Activated CD8-positive, alpha-beta memory T cell treated with anti-CD3 and anti-CD28 coated beads for 24 hours (primary cell): Measurements from ENCODE around the gene GLRX2.

ENCODE experiments used
- DNase-seq: peaks from one replicate; pipeline ENCODE4 v3.0.0-alpha.2; 2020

Gene GLRX2

DNA sequence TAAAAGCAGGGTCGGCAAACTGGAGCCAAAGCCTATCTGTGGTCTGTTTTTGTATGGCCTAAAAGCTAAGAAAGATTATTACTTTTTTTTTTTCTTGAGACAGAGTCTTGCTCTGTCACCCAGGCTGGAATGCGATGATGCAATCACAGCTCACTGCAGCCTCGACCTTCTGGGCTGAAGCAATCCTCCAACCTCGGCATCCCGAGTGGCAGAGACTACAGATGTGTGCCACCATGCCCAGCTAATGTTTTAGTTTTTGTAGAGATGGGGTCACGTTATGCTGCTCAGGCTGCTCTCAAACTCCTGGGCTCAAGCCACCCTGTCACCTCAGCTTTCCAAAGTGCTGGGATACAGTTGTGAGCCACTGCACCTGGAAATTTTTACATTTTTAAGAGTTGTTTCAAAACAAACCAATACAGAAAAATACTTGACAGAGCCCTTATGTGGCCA is 6.5 kb upstream of the GLRX2 start:
- DNase-seq = no peak

DNA sequence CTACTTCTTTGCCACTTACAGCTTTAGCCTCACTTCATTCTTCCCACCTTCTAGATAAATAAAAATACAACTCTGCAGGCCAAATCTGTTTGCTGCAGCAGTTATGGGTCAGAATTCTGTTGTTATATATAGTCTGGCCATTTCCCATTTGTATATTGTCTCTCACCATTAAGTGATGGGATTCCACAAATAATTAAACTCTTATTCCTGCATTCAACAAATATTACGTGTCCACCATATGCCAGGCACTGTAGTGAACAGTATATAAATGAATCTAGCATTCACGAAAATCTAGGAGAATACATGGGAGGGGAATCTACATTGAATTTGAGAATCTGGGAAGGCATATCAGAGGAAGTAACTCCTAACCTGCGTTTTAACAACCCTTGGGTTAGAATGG is 5.7 kb upstream of the GLRX2 start:
- DNase-seq = no peak

DNA sequence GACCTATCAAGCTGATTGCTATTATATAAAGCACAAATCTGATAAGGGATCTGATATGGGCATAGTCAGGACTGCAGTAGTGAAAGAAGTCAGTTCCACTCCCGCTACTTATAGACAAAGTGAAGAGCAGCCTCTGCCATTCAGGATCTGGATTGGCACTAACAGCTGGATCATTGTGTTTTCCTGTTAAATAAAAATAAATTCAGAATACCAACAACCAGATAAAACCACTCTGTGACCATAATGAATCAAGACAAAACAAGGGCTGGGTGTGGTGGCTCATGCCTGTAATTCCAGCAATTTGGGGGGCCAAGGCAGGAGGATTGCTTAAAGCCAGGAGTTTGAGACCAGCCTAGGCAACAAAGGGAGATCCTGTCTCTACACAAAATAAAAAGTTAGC is 5.0 kb upstream of the GLRX2 start:
- no peak for DNase-seq

DNA sequence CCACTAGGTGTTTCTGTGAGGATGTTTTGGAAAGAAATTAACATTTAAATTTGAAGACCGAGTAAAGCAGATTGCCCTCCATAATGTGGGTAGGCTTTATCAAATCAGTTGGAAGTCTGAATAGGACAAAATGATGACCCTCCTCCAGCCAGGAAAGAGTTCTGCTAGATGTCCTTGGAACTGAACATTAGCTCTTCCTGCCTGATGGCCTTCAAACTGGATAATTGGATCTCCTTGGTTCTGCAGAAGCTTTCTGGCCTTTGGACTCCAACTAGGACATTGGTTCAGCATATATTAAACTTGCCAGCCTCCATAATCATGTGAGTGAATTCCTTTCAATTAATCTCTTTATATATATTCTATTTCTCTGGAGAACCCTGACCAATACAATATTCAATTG is 4.4 kb upstream of the GLRX2 start:
- DNase-seq = no peak

DNA sequence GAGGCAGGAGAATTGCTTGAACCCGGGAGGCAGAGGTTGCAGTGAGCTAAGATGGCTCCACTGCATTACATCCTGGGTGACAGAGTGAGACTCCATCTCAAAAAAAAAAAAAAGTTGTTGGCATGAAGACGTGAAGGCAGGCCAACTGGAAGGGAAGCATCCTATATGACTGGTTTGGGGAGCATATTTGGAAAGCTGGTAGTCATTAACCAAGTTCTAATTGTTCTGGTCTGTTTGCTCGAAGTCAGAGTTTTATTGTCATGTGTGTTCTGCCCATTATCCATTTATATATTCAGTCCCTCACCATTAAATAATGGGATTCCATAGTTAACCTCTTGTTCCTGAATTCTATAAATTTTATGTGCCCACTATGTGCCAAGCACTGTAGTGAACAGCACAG is 3.3 kb upstream of the GLRX2 start:
- DNase-seq = no peak

DNA sequence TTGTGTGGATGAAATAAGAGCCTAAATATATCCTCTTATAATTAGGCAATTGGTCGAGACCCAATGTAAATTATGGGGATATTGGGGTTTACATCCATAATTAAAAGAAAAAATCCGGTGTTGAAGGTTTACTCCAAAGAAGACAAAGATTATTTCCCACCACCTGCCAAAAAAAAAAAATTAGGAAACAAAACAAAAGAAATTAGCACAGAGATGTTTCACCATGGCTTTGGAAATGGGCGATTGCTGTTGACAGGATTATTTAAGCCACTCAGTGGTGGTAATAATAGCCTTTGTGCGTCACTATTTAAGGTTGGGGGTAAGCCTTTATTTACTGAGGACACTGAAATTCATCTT is 585 bp upstream of the GLRX2 start:
- no peak for DNase-seq

DNA sequence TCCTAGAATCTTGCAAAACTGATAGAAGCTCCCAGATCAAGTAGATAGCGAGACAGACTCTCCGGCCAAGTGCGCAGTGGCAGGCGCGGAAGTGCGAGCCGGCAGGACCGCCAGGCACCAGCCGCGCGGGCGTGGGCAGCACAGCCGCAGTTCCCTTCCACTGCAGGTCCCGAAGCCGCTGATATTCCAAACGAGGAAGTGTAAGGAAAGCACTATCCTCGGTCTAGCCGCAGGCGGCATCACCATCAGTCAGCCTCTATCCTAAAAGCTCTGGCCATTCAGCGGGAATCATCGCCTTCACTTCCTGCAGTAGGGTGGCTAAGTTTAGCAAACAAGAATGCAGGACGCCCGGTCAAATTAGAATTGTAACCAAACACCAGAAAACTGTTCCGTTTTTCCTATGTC is 710 bp downstream of the GLRX2 start:
- DNase-seq = peak; percentile 70

DNA sequence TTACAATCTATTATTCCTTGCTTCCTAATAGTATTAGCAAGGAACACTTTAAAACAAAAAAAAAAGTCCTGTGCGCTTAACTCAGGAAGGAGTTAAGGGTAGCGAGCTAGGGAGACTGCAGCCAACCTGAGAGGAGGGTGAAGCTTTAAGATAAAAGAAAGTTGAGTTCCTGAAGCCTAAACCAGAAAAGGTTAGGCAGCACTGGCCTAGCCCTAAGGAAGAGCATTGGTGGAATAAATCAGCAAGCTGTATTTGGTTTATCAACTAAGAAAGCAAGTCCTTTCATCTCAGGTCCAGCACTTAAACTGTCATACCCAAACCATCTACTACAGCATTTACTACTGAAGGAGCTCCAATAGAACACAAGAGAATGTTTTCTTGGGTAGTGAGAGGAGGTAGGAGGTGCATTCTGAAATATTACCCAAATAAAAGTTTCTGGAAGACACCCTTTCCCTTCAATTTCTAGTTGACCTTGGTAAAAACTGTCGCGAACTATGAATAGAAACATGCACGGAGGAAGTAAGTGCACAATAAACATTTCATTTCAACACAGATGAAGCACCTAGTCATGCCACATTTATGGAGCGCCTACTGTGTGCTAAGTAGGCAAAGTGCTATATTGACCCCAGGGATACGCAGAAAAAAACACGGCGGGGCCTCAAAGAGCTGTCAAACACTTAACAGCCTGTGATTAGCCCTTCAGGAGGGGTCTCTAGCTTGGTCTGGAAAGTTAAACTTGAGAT is 1.3 kb downstream of the GLRX2 start:
- DNase-seq = no peak

DNA sequence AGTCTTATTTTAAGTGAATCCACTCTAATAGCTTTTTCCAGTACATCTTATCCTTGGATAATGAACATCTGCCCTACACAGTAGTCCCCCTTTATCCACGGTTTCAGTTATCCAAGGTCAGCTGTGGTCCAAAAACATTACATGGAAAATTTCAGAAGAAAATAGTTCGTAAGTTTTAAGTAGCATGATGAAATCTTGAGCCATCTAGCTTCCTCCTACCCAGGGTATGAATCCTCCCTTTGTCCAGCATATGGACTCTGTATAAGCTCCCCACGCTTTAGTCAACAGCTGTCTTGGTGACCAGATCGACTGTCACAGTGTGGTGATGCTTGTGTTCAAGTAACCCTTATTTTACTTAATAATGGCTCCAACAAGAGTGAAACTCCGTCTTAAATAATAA is 2.6 kb downstream of the GLRX2 start:
- DNase-seq = no peak

DNA sequence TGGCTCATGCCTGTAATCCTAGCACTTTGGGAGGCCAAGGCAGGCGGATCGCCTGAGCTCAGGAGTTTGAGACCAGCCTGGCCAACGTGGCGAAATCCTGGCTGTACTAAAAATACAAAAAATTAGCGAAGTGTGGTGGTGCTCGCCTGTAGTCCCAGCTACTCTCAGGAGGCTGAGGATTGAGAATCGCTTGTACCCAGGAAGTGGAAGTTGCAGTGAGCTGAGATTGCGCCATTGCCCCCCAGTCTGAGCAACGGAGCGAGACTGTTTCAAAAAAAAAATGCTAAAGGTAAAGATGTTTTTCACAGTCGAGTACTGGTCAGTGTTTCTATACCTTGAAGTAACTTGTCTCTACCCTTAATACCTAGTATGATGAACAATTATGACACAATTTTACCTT is 11.1 kb downstream of the GLRX2 start:
- no peak for DNase-seq

DNA sequence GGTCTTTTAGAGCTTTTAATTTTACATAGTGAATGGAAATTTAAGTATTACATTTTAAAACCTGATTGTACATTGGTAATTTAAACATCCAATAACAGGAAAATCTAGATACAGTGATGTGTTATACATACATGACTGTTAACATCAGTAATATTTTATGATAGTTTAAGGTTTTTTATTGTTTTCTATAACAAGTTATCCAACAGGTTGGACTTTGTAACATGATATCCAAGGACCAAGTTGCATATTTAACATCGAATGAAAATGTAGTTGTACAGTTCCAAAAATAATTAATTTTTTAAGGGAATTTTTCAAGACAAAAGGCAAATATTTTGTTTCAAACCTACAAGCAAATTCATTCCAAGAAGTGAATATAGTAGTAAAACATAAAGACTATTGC is 14.3 kb downstream of the GLRX2 start:
- DNase-seq = no peak

DNA sequence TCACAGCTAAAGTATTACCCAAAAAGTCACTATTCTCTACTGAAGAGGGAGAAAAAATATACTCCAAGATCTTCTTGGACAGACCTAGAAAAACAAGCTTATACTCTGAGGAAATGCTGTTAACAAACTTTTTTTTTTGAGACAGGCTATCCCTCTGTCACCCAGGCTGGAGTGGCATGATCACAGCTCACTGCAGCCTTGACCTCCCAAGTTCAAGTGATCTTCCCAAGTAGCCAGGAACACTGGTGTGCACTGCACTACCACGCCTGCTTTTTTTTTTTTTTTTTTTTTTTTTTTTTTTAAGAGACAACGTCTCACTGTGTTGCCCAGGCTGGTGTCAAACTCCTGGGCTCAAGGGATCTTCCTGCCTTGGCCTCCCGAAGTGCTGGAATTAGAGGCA is 17.3 kb downstream of the GLRX2 start:
- no peak for DNase-seq

DNA sequence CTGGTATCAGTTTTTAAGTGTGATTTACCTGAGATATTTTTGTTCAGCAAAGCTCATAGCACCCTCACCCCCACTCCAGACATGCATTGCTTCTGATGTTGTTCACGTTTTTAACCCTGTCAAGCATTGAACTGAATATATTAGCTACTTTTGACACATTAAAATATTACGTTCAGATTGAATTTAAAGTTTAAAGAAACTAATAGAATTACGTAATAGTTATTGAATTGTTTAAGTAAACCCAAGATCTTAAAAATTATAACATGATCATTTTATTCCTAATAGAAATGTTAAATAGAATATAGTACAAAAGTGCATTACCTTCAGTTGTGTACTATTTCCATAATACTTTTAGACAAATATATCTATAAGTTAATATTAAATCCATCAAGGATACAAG is 18.9 kb downstream of the GLRX2 start:
- DNase-seq = no peak

DNA sequence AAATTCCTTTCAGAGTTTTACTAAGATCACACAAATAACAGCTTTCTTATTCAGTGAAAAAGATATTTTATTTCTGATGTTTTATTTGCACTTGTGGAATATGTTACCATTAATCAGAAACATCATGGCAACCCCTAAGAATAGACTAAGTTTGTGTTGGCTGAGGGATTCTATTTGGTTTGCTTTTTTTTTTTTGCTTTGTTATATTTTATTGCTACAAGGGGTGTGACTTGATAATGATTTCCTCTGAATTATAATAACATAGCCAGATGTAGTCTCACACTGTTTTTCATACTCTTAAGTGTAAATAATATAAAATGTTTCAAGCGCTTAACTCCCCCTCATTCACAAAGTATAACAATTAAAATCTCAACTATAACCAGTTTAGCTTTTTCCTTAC is 20.0 kb downstream of the GLRX2 start:
- no peak for DNase-seq

DNA sequence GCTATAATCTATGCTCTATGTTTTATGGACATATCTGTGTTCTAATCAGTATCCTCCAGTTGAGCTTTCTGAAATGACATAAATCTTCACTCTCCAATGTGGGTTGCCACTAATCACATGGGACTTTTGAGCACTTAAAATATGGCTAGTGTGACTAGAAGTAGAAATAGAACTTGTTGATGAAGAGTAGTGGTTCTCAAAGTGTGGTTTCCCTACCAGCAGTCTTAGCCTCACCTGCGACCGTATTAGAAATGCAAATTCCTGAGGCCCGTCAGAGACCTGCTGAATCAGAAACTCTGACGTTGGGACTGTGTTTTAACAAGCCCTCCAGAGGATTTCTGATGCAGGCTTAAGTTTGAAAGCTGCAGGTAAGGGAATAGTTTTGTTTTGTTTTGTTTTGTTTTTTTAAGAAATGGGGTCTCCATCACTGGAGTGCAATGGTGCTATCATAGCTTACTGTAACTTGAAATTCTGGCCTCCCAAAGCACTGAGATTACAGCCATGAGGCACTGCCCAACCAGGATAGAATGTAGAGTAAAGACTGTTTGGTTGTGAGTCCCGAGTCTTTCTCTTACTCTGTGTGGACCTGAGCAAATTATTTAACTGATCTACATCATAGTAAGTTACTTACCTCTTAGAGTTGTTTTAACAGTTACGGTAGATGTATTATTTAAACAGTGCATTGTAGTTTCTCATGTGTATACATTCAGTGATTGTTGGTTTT is 21.7 kb downstream of the GLRX2 start:
- DNase-seq = no peak

DNA sequence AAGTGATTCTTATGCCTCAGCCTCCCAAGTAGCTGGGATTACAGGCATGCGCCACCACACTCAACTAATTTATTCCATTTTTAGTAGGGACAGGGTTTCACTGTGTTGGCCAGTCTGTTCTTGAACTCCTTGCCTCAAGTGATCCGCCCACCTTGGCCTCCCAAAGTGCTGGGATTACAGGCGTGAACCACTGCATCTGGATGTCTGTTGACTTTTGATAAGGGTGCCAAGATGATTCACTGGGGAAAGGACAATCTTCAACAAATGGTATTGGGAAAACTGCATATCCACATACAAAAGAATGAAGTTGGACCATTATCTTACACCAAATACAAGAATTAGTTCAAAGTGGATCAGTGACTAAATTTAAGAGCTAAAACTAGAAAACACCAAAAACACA is 26.0 kb downstream of the GLRX2 start:
- DNase-seq = no peak

DNA sequence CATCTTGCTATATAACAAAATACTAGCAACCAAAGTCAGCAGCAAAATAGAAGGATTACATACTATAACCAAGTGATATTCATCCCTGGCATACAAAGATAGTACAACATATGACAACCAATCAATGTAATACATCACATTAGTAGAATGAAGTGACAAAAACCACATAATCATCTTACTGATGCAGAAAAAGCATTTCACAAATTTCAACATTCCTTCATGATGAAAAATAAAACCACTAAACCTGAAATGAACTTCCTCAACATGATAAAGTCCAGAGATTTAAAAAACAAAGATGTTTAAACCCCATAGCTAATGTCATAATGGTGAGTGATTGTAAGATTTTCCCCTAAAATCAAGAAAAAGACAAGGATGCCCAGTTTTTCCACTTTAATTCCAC is 27.2 kb downstream of the GLRX2 start:
- no peak for DNase-seq

DNA sequence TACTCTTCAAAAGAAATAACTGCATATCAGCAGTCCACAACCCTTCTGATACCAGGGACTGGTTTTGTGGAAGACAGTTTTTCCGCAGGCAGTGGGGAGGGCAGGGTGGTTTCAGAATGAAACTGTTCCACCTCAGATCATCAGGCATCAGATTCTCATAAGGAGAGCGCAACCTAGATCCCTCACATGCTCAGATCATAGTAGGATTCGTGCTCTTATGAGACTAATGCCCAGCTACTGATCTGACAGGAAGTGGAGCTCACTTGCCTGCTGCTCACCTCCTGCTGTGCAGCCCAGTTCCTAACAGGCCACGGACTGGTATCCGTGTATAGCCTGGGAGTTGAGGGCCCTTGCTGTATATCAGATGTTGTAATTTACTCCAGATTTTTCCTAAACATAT is 34.3 kb downstream of the GLRX2 start:
- DNase-seq = no peak

DNA sequence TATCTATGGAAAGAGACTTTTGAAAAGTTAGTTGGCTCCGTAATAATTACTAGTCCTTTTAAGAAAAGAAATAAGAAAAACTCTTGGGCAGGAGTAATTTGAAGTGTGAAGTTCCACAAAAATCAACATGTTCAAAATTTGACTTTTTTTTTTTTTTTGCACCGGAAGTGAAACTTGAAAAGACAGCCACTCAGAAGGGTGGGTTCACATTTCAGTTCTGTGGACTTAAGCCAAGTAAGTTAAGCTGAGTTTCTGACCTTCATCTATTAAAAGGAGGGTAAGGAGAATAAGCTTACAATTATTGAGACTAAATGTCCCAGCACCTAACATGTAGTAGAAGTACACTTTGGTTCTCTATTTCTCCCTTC is 34.8 kb downstream of the GLRX2 start:
- no peak for DNase-seq

DNA sequence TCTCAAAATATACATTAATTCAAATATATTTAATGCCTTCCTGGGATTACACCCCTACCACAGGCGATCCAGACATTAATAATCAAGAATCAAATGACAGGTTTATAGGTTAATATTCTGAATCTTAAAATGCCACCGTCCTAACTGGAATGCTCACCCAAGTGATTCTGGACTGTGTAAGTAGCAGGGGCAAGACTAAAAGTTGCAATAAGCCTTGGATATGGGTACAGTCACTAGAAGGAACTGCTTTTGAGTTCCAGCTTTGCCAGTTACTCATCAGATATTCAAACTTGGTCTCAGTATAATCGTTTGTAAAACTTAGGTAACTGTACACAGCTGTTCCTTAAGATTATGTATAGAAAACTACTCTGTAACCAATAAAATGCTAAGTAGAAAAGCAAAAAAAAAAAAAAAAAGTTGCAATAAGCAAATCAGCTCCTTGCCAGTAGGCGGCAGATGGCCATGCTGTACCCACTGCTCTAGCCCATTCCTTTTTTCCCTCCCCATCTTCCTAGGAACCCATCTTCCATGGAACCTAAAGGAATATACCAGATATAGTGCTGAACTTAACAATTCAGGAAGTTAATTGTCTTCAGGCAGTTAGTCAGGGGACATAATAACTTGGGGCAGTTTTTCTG is 35.3 kb downstream of the GLRX2 start:
- no peak for DNase-seq

DNA sequence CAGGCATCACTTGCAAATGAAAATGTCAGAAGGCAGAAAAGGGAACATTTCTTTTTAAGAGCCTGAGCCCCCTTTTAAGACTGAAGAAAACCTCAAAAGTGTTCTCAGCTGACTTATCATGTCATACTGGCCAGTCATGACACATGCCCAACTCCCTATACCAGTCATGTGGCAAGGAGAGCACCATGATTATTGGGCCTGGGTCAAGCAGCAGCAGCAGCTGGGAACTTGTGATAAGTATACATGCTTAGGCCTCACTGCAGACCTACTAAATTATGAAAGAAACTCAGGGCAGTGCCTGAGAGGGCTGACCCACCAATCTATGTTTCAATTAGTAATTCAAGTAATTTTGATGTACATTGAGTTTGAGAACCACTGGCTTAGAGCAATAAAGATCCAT is 37.2 kb downstream of the GLRX2 start:
- no peak for DNase-seq

DNA sequence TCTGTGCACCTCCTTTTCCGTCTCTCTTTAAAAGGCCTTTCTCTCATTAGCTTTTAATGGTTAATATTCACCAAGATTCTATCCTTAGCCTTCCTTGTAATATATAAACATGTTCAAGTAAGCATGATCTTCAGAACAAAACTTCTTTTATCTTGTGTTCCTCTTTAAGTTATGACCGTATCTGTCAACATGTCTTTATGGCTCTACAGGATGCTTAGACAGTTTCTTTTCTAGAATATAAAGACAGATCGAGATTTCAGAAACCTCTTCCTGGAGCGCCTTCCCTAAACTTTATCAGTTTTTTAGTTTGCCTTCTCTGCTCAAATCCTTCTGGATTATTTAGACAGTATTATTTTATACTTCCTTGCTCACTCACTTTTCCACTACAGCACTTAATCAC is 38.6 kb downstream of the GLRX2 start:
- DNase-seq = no peak

DNA sequence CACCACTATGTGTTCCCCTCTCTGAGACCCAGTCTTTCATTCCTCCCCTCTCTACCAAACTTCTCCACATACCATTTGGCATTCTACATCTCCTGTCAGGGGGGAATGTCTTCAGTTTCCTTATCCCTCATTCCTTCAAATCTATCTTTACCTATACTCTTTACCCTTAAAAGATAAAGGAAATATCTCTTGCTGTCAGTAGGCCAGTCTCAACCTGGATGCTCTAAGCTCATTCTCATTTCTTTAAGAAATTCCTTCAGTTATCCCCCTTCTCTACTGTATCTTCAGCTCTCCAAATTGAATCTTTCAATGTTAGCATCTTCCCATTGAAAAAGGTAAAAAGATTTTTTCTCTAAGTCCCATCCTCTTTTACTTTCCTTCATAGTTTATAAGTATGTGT is 39.3 kb downstream of the GLRX2 start:
- DNase-seq = no peak

DNA sequence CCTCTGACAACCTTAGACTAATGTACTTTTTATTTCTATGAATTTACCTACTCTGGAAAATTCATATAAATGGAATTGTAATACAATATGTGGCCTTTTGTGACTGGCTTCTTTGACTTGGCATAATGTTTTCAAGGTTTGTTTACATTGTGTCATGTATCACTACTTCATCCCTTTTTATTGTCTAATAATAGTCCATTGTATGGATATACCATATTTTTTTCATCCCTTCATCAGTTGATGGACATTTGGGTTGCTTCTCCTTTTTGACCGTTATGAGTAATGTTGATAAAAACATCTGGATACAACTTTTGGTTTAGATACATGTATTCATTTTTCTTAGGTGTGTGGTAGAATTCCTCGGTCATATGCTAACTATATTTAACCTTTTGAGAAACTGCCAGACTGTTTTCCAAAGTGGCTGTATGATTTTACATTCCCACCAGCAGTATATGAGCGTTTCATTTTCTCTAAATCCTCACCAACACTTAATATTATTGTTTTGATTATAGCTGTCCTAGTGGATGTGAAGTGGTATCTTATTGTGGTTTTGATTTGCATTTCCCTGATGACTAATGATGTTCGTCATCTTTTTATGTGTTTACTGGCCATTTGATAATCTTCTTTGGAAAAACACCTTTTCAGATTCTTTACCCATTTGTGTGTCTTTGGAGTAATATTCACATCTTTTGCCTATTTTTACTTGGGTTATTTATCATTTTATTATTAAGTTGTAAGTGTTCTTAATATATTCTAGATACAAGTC is 42.3 kb downstream of the GLRX2 start:
- no peak for DNase-seq
